Activated CD8-positive, alpha-beta T cell treated with anti-CD3 and anti-CD28 coated beads for 36 hours (primary cell): ENCODE results near the gene TGFB1I1. TPM values are rescaled to one million over a fixed set of nuclear protein-coding genes. Genes with fewer than 3 reads are reported as not detected.
A peak's percentile ranks its signal among the peaks of the same experiment; 100 is the strongest.
"Not testable (repeated sequence)": the region's sequence is repeated elsewhere in the genome, so short reads cannot be mapped to it uniquely, and the experiment has no call there.

ENCODE experiments used
- ATAC-seq: fragments of 200-7000 bp; cut with Tn5 transposase; one replicate; pipeline ENCODE4 v1.10.0; 2021; ENCODE audit warnings: mild to moderate bottlenecking, moderate library complexity
- CTCF ChIA-PET: fragments of 350-600 bp; sonication (Branson Sonifier 250); formaldehyde crosslinking; loops from one replicate; lab custom pipeline; 2021; ENCODE audit warnings: antibody characterized with exemption; lab: Charles Lee
- POLR2A ChIA-PET: fragments of 350-600 bp; sonication (Branson Sonifier 250); formaldehyde crosslinking; loops from one replicate; lab custom pipeline; 2021; ENCODE audit warnings: antibody characterized with exemption; lab: Charles Lee
- DNase-seq: peaks from one replicate; pipeline ENCODE4 v3.0.0-alpha.2; 2020
- H3K27ac Mint-ChIP-seq: one replicate; pipeline ENCODE4 v1.8.0; 2021; ENCODE audit warnings: mild to moderate bottlenecking, mixed read lengths
- H3K27me3 Mint-ChIP-seq: one replicate; pipeline ENCODE4 v1.8.0; 2021; ENCODE audit warnings: mixed read lengths
- H3K36me3 Mint-ChIP-seq: one replicate; pipeline ENCODE4 v1.8.0; 2021; ENCODE audit warnings: low read depth, mixed read lengths
- H3K4me1 Mint-ChIP-seq: one replicate; pipeline ENCODE4 v1.8.0; 2021; ENCODE audit warnings: low read depth, mixed read lengths
- H3K4me3 Mint-ChIP-seq: one replicate; pipeline ENCODE4 v1.8.0; 2021; ENCODE audit warnings: mild to moderate bottlenecking, moderate library complexity, mixed read lengths
- H3K9me3 Mint-ChIP-seq: one replicate; pipeline ENCODE4 v1.8.0; 2021; ENCODE audit warnings: mixed read lengths
- intact Hi-C: fragments of 100-400 bp; cut with micrococcal nuclease; formaldehyde crosslinking; loops from one replicate; pipeline ENCODE4 v1.10.0; 2022
- total RNA-seq, 2 experiments: library from RNA; stranded (reverse); gene quantifications; one replicate each; pipeline ENCODE4 v1.2.3, GENCODE V29; 2021
- TF ChIP-seq, protein P1 (sequence below): fragments of 200-600 bp; IDR thresholded peaks from one replicate; pipeline ENCODE4 v1.8.0; 2022; ENCODE audit warnings: antibody characterized with exemption, mild to moderate bottlenecking

The TGFB1I1 gene
- total RNA-seq, 2 experiments from 2014 or later, result 0.92 to 1.2 TPM

DNA sequence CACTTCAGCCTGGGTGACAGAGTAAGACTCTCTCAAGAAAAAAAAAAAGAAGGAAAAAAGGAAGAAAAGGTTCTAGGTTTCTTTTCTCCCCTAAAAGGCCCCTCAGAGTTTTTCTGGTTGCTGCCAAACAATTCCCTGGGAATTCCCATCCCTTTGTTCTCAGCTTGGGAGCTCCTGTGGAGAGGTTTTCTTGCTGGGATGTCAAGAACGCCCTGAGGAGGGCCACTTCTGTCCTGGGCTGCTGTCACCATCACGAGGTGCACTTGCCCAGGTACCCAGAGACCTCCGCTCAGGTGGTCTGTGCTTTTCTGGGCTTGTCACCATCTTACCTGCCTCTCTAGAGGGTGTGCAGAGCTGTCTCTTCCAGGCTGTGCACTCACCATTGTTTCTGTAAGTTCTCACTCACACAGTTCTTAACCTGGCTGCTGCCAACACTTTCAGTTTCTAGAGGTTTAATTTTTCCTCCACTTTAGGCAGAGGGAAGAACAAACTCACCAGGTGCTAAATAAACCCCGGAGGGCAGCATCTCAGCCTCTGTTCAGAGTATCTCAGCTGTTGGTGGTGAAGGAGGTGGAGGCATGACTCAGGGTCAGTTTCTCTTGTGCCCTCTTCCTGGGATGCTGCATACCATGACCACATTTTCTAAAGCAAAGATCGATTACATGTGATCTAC is 41.4 kb upstream of the TGFB1I1 start:
- no peaks in the 10 kb centered on the region for H3K36me3 Mint-ChIP-seq
- H3K9me3 Mint-ChIP-seq, result no peaks in the 10 kb centered on the region
- peak; percentile 28 for DNase-seq
- TF ChIP-seq, protein P1, sequence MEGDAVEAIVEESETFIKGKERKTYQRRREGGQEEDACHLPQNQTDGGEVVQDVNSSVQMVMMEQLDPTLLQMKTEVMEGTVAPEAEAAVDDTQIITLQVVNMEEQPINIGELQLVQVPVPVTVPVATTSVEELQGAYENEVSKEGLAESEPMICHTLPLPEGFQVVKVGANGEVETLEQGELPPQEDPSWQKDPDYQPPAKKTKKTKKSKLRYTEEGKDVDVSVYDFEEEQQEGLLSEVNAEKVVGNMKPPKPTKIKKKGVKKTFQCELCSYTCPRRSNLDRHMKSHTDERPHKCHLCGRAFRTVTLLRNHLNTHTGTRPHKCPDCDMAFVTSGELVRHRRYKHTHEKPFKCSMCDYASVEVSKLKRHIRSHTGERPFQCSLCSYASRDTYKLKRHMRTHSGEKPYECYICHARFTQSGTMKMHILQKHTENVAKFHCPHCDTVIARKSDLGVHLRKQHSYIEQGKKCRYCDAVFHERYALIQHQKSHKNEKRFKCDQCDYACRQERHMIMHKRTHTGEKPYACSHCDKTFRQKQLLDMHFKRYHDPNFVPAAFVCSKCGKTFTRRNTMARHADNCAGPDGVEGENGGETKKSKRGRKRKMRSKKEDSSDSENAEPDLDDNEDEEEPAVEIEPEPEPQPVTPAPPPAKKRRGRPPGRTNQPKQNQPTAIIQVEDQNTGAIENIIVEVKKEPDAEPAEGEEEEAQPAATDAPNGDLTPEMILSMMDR, result no peak
- peaks cover 6% of the 10 kb centered on the region for H3K27me3 Mint-ChIP-seq
- CTCF ChIA-PET, result interaction anchor here (0.9 to 3.1 kb wide), 4 partner anchors 10 to 48 kb away, joined by 3 to 12 read pairs (median 6); partner anchors contain the start of gene ZNF843
- no peak overlapping the region for H3K27ac Mint-ChIP-seq
- POLR2A ChIA-PET, result interaction anchor here (0.6 to 2.0 kb wide), 4 partner anchors 9 to 37 kb away, joined by 3 to 4 read pairs (median 3); partner anchors contain the start of genes ITGAD and ZNF843
- peak; percentile 55 for ATAC-seq
- intact Hi-C loops, result no loop called here
- H3K4me1 Mint-ChIP-seq, result peaks cover 10% of the 10 kb centered on the region
- no peak overlapping the region for H3K4me3 Mint-ChIP-seq

DNA sequence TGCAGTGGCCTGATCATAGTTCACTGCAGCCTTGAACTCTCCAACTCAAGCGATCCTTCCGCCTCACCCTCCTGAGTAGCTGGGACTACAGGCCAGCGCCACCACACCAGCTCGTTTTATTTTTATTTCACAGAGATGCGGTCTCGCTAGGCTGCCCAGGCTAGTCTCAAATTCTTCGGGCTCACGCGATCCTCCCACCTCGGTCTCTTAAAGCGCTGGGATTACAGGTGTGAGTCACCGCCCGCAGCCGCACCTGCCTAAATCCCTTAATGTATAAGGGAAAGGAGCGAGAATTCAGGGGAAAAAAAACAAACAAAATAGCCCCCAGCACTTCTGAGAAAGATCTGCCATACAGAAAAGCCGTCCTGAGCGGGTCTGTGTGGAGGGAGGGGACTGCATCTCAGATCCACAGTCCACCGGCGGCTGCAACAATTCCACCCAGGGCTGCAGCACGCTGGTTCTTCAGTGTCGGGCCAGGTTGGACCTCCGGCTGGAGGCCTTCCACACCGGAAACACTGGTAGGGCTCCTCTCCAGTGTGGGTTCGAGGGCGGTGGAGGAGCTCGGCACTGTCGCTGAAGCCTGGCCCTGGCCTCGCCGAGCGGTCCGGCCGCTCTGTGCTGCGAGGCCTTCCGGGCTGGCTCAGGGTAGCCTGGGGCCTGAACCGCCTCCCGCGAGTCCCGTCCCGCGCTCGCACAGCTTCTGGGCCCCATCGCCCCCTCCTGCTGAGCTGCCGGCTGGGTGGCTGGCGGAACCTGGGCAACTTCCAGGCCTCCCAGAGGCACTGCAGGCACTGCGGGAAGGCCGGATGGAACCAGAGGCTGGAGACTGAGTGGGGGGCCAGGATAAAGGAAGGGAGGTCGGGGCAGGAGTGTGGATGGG is 36.4 kb upstream of the TGFB1I1 start:
- ATAC-seq, result no peak
- ChIA-PET CTCF (interaction anchor here (1.1 to 1.6 kb wide), 2 partner anchors 53 to 166 kb away, joined by 3 to 4 read pairs; no protein-coding TSS in a partner anchor), POLR2A (interaction anchor here (1.6 kb wide), 1 partner anchor 234 kb away, joined by 5 read pairs; no protein-coding TSS in a partner anchor)
- peaks cover 1% of the 10 kb centered on the region for H3K27me3 Mint-ChIP-seq
- no peak overlapping the region for H3K27ac Mint-ChIP-seq
- H3K4me1 Mint-ChIP-seq, result peaks cover 20% of the 10 kb centered on the region
- no peak overlapping the region for H3K4me3 Mint-ChIP-seq
- DNase-seq, result no peak
- H3K9me3 Mint-ChIP-seq, result no peaks in the 10 kb centered on the region
- H3K36me3 Mint-ChIP-seq, result no peaks in the 10 kb centered on the region
- TF ChIP-seq, protein P1, result no peak
- intact Hi-C loops, result no loop called here

DNA sequence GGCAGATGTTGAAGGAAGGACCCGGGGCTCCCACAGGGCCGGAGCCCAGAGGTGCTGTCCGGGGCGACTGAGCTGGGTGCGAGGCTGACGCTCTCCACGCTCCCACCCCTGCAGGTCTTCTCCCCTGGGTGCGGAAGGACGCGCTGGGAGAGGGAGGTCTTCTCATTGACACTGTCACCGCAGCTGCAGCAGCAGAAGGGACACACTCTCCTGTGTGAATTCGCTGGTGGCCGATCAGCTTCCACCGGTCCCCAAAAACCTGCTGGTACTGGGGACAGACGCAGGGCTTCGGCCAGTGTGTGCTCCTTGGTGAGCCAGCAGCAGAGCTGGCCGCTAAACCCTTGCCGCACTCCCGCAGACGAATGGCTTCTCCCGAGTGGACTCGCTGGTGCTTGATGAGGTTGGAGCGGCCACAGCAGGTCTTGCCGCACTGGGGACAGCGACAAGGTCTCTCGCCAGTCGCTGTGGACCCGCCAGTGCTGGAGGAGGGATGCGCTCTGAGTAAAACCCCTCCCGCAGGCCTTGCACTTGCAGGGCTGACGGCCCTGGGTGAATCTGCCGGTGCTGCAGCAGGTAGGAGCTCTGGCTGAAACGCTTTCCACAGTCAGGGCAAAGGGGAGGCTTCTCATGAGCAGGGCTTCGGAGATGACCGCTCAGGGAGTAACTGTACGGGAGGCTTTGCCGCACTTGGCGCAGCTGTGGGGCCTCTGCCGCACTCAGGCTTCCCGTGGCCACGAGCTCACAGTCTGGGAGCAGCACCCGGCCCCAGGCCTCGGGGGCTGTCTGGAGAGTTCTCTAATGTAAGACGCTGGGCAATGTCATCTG is 35.5 kb upstream of the TGFB1I1 start:
- Mint-ChIP-seq H3K27ac (no peak overlapping the region), H3K9me3 (no peaks in the 10 kb centered on the region), H3K27me3 (peaks cover 3% of the 10 kb centered on the region), H3K36me3 (no peaks in the 10 kb centered on the region), H3K4me1 (peaks cover 16% of the 10 kb centered on the region), H3K4me3 (no peak overlapping the region)
- CTCF ChIA-PET, result interaction anchor here (1.1 to 1.6 kb wide), 2 partner anchors 54 to 167 kb away, joined by 3 to 4 read pairs; no protein-coding TSS in a partner anchor
- DNase-seq (no peak), ATAC-seq (no peak)
- TF ChIP-seq, protein P1, result no peak
- intact Hi-C loops, result no loop called here
- POLR2A ChIA-PET, result interaction anchor here (1.6 kb wide), 1 partner anchor 235 kb away, joined by 5 read pairs; no protein-coding TSS in a partner anchor

DNA sequence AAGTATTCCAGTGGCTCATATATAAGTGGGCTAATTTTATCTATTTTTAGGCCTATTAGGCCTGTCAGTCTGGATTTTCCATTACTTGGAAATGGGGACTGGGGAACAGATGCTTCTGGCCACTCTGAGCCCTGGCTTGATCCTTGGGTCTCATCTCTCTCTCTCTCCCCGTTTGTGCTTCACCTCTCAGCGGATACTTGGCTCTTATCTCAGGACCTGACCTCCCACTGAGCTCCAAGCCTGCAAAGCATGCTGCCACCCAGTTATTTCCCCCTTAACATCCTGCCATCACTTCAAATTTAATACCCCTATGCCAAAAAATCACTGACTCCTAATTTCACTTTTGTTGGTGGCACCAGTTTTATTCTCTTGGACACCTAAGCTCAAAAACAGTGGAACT is 33.5 kb upstream of the TGFB1I1 start:
- ATAC-seq (no peak), DNase-seq (no peak)
- CTCF ChIA-PET, result interaction anchor here (1.1 to 1.6 kb wide), 2 partner anchors 18 to 55 kb away, joined by 3 read pairs; no protein-coding TSS in a partner anchor
- Mint-ChIP-seq H3K4me3 (no peak overlapping the region), H3K36me3 (no peaks in the 10 kb centered on the region), H3K27me3 (peaks cover 6% of the 10 kb centered on the region), H3K9me3 (no peaks in the 10 kb centered on the region), H3K27ac (no peak overlapping the region), H3K4me1 (peaks cover 19% of the 10 kb centered on the region)
- POLR2A ChIA-PET, result interaction anchor here (2.2 kb wide), 1 partner anchor 21 kb away, joined by 6 read pairs; the partner anchor contains the start of gene ARMC5
- intact Hi-C loops, result no loop called here
- TF ChIP-seq, protein P1, result no peak

DNA sequence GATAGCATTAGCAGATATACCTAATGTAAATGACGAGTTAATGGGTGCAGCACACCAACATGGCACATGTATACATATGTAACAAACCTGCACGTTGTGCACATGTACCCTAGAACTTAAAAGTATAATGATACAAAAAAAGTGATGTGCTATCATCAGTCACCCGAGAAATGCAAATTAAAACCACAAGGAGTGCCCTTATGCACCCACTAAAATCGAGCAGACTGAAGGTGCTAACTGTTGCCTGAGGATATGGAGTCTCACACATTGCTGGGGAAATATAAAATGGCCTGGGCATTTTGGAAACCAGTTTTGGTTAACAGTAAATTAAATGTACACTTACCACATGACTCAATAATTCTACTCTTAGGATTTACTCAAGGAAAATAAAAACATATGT is 32.9 kb upstream of the TGFB1I1 start:
- H3K27me3 Mint-ChIP-seq, H3K9me3 Mint-ChIP-seq, intact Hi-C loops, H3K36me3 Mint-ChIP-seq, H3K4me3 Mint-ChIP-seq, H3K27ac Mint-ChIP-seq, DNase-seq: not testable (repeated sequence)
- ATAC-seq, result peak; percentile 29
- H3K4me1 Mint-ChIP-seq, result peaks cover 19% of the 10 kb centered on the region
- ChIA-PET POLR2A (interaction anchor here (1.0 to 2.2 kb wide), 3 partner anchors 21 to 259 kb away, joined by 3 to 7 read pairs (median 6); partner anchors contain the start of genes ARMC5 and FUS), CTCF (interaction anchor here (1.1 to 2.0 kb wide), 3 partner anchors 10 to 56 kb away, joined by 3 to 8 read pairs (median 3); no protein-coding TSS in a partner anchor)
